ENCODE measurements around the gene ZNF324. TPM values are rescaled to one million over a fixed set of nuclear protein-coding genes. Genes with fewer than 3 reads are reported as not detected.

The ZNF324 gene
- total RNA-seq, 1 experiment from 2014 or later = 12.7 TPM

GRCh38 chr19:58455306-58455705, 11.6 kb upstream of the ZNF324 start:
- Histone ChIP-seq H3K23ac (ENCODE audit: insufficient read length, low read depth, low read length) (no peak overlapping the region), H3K79me2 (ENCODE audit: insufficient read depth, low read length) (no peaks in the 10 kb centered on the region), H3K4me2 (ENCODE audit: insufficient read depth, insufficient read length, low read length) (no peak overlapping the region), H2BK20ac (ENCODE audit: low read depth, low read length, poor library complexity, severe bottlenecking) (no peak overlapping the region), H4K8ac (replicated peaks; ENCODE audit: insufficient read length, low read depth, low read length) (no peak overlapping the region), H2BK12ac (ENCODE audit: insufficient read length, low read depth, low read length) (no peak overlapping the region), H3K9me3 (ENCODE audit: control insufficient read depth, low read depth, low read length) (no peaks in the 10 kb centered on the region), H4K5ac (ENCODE audit: insufficient read length, low read depth, low read length) (no peak overlapping the region), H2BK5ac (ENCODE audit: insufficient read length, low read length) (no peak overlapping the region), H4K91ac (ENCODE audit: insufficient read length, low read depth, low read length) (no peak overlapping the region), H2BK15ac (ENCODE audit: low read depth, low read length) (no peak overlapping the region), H3K27ac (ENCODE audit: insufficient read length, low read depth, low read length) (no peak overlapping the region), H3K27me3 (ENCODE audit: insufficient read depth, low read length) (peaks cover 3% of the 10 kb centered on the region; the same call in 1 of the 2 replicates), H2AFZ (ENCODE audit: low read length) (no peak overlapping the region), H4K20me1 (ENCODE audit: control insufficient read depth, insufficient read depth, insufficient read length) (no peaks in the 10 kb centered on the region), H3K79me1 (ENCODE audit: insufficient read depth, low read depth, low read length, poor library complexity, severe bottlenecking) (no peaks in the 10 kb centered on the region), H3K4ac (ENCODE audit: low read depth, low read length) (no peak overlapping the region), H3K14ac (ENCODE audit: insufficient read depth, low read length) (no peak overlapping the region), H3K18ac (ENCODE audit: insufficient read length, low read depth, low read length) (no peak overlapping the region), H2BK120ac (ENCODE audit: low read depth, low read length, poor library complexity, severe bottlenecking) (no peak overlapping the region), H3K23me2 (ENCODE audit: insufficient read length, low read depth, low read length, poor library complexity, severe bottlenecking) (peaks cover 3% of the 10 kb centered on the region), H3K4me1 (ENCODE audit: insufficient read depth, low read length) (no peaks in the 10 kb centered on the region), H2AK5ac (ENCODE audit: insufficient read length, low read length) (no peak overlapping the region), H3T11ph (ENCODE audit: low read length) (no peak overlapping the region), H3K9ac (ENCODE audit: extremely low read depth, insufficient read length, low read length) (no peak overlapping the region), H3K56ac (ENCODE audit: insufficient read length, low read depth, low read length) (no peak overlapping the region)
- Mint-ChIP-seq H3K27me3 (ENCODE audit: low read depth) (peaks cover 25% of the 10 kb centered on the region), H3K36me3 (ENCODE audit: insufficient read depth in 1 of 3, low read depth in 3 of 3) (peaks cover 3 to 9% (median 5%) of the 10 kb centered on the region in 3 experiments; a peak in 4 of 7 replicates), H3K4me3 (no peak overlapping the region), H3K9me3 (no peaks in the 10 kb centered on the region), H3K4me1 (peaks cover 12 to 13% of the 10 kb centered on the region in 2 experiments), H3K27ac (no peak overlapping the region)
- WGBS (ENCODE audit: extremely low coverage, insufficient read length, low lambda C conversion rate) = no CpG with 5 or more reads among the region's 21 CpGs
- DNase-seq = no peak
- TF ChIP-seq CTCF (conservative IDR thresholded peaks at IDR 0.05) = no peak

Measured in H9 (cell line).